SK-N-SH (cell line): ENCODE data around the gene WASL. TPM values are rescaled to one million over a fixed set of nuclear protein-coding genes. Genes with fewer than 3 reads are reported as not detected.

Source experiments
- CTCF ChIA-PET: fragments of 300-600, 350-600 bp; formaldehyde crosslinking; extraction: SDS; loops from one replicate; lab custom pipeline; 2021; lab: Yijun Ruan, JAX
- POLR2A ChIA-PET: fragments of 350-600 bp; sonication (Branson Sonifier 250); formaldehyde crosslinking; extraction: SDS; loops from one replicate; lab custom pipeline; 2020; ENCODE audit warnings: antibody characterized with exemption, inconsistent platforms; lab: Yijun Ruan, JAX
- DNase-seq: peaks from one replicate; pipeline ENCODE4 v3.0.0; 2012
- H2AFZ ChIP-seq: fragments of 200-600 bp; sonication (generic); 2 replicates; pipeline ENCODE4 v1.8.1; 2016; ENCODE audit warnings: antibody characterized with exemption, mild to moderate bottlenecking, low read depth
- H3F3A ChIP-seq: fragments of 200-600 bp; sonication (generic); replicated peaks from 2 replicates; pipeline ENCODE3; 2016; ENCODE audit warnings: antibody characterized with exemption, mild to moderate bottlenecking; ENCODE audit not compliant: insufficient read depth
- H3K27ac ChIP-seq, 2 experiments: fragments of 200-500 bp in 1 of 2; fragments of 200-600 bp in 1 of 2; sonication (Bioruptor generic) in 1 of 2; sonication (generic), shearing (Covaris generic) in 1 of 2; 2 replicates each; pipeline versions ENCODE4 v1.5.1 to v1.6.1; 2014 to 2016; ENCODE audit warnings: low read depth in 2 of 2, inconsistent platforms in 1 of 2, low read length in 1 of 2, mild to moderate bottlenecking in 1 of 2, mixed read lengths in 1 of 2
- H3K27me3 ChIP-seq: fragments of 200-600 bp; sonication (generic), shearing (Covaris generic); 2 replicates; pipeline ENCODE4 v1.6.1; 2016; ENCODE audit warnings: mixed run types; ENCODE audit not compliant: insufficient read depth
- H3K36me3 ChIP-seq, 2 experiments: fragments of 200-500 bp in 1 of 2; fragments of 200-600 bp in 1 of 2; sonication (Bioruptor generic) in 1 of 2; sonication (generic) in 1 of 2; replicated peaks in 1 of 2; 2 replicates each; pipeline versions ENCODE3 to v1.5.1; 2014 to 2016; ENCODE audit warnings: low read length in 1 of 2, mild to moderate bottlenecking in 1 of 2; ENCODE audit not compliant: insufficient read depth in 2 of 2, control insufficient read depth in 1 of 2
- H3K4me1 ChIP-seq, 2 experiments: fragments of 200-500 bp in 1 of 2; fragments of 200-600 bp in 1 of 2; sonication (Bioruptor generic) in 1 of 2; sonication (generic), shearing (Covaris generic) in 1 of 2; 2 replicates each; pipeline versions ENCODE4 v1.5.1 to v1.6.1; 2014 to 2016; ENCODE audit warnings: low read depth in 1 of 2, low read length in 1 of 2, mixed run types in 1 of 2; ENCODE audit not compliant: insufficient read depth in 2 of 2, control insufficient read depth in 1 of 2
- H3K4me2 ChIP-seq: fragments of 200-600 bp; sonication (generic), shearing (Covaris generic); 2 replicates; pipeline ENCODE4 v1.6.1; 2017; ENCODE audit warnings: mixed run types
- H3K4me3 ChIP-seq, 2 experiments: fragments of 200-500 bp in 1 of 2; fragments of 200-600 bp in 1 of 2; sonication (Bioruptor generic) in 1 of 2; sonication (generic), shearing (Covaris generic) in 1 of 2; 2 replicates each; pipeline versions ENCODE4 v1.5.1 to v1.8.1; 2014 to 2016; ENCODE audit warnings: low read depth in 2 of 2, inconsistent platforms in 1 of 2, low read length in 1 of 2, mild to moderate bottlenecking in 1 of 2, mixed read lengths in 1 of 2, moderate library complexity in 1 of 2
- H3K79me2 ChIP-seq: fragments of 200-600 bp; sonication (generic); 2 replicates; pipeline ENCODE4 v1.8.1; 2017; ENCODE audit warnings: mild to moderate bottlenecking; ENCODE audit not compliant: insufficient read depth
- H3K9ac ChIP-seq: fragments of 200-600 bp; sonication (generic); 2 replicates; pipeline ENCODE4 v1.6.1; 2017; ENCODE audit warnings: mixed run types
- H3K9me2 ChIP-seq: fragments of 200-600 bp; sonication (generic); 2 replicates; pipeline ENCODE4 v1.6.1; 2017; ENCODE audit warnings: mixed run types
- H3K9me3 ChIP-seq: fragments of 200-600 bp; sonication (generic); 2 replicates; pipeline ENCODE4 v1.6.1; 2017; ENCODE audit warnings: mixed run types, mild to moderate bottlenecking, moderate library complexity
- H4K20me1 ChIP-seq: fragments of 200-600 bp; sonication (generic); 2 replicates; pipeline ENCODE4 v1.6.1; 2017; ENCODE audit warnings: mild to moderate bottlenecking, mixed run types; ENCODE audit not compliant: insufficient read depth
- CHD2 ChIP-seq: fragments of 150-350 bp; IDR thresholded peaks from 2 replicates; pipeline ENCODE4 v1.6.1; 2018; ENCODE audit warnings: low read length; ENCODE audit not compliant: partially characterized antibody
- GABPA ChIP-seq: IDR thresholded peaks from 2 replicates; pipeline ENCODE4 v1.4.0; 2012; ENCODE audit warnings: low read depth, mild to moderate bottlenecking
- JUND ChIP-seq: IDR thresholded peaks from 2 replicates; pipeline ENCODE4 v1.4.0; 2012
- MAX ChIP-seq: IDR thresholded peaks from 2 replicates; pipeline ENCODE4 v1.4.0; 2012; ENCODE audit warnings: low read depth
- MEF2A ChIP-seq: IDR thresholded peaks from 2 replicates; pipeline ENCODE4 v1.4.0; 2012; ENCODE audit warnings: low read depth, borderline replicate concordance
- NFIC ChIP-seq: IDR thresholded peaks from 2 replicates; pipeline ENCODE4 v1.4.0; 2012; ENCODE audit warnings: borderline replicate concordance
- NRF1 ChIP-seq: IDR thresholded peaks from 2 replicates; pipeline ENCODE4 v1.6.1; 2012; ENCODE audit warnings: low read depth, mild to moderate bottlenecking, low read length
- PBX3 ChIP-seq: IDR thresholded peaks from 2 replicates; pipeline ENCODE4; 2012
- RAD21 ChIP-seq: IDR thresholded peaks from 2 replicates; pipeline ENCODE4 v1.6.1; 2012; ENCODE audit warnings: mild to moderate bottlenecking, low read length
- RFX5 ChIP-seq: IDR thresholded peaks from 2 replicates; pipeline ENCODE4 v1.6.1; 2012; ENCODE audit warnings: mild to moderate bottlenecking, improper control_type of control experiment, low read length
- SIN3A ChIP-seq: IDR thresholded peaks from 2 replicates; pipeline ENCODE4 v1.6.1; 2012; ENCODE audit warnings: low read depth, mild to moderate bottlenecking, low read length, moderate library complexity, borderline replicate concordance
- TCF12 ChIP-seq: IDR thresholded peaks from 2 replicates; pipeline ENCODE4 v1.4.0; 2012
- YY1 ChIP-seq: IDR thresholded peaks from 2 replicates; pipeline ENCODE4 v1.4.0; 2012; ENCODE audit warnings: low read depth, mild to moderate bottlenecking
- WGBS: methylation state at CpG from one replicate; pipeline ENCODE4 v1.1.6; 2017; ENCODE audit warnings: low lambda C conversion rate; 5-methylcytosine and 5-hydroxymethylcytosine counted together
- polyA plus RNA-seq, 3 experiments: library from polyadenylated mRNA; depleted of rRNA; stranded (reverse); fragments of >200 nt; gene quantifications; 2 replicates each; pipeline ENCODE4 v1.2.3, GENCODE V29; 2012
- TF ChIP-seq, protein P1 (sequence below): fragments of 200-600 bp; sonication (generic); IDR thresholded peaks from 2 replicates; pipeline ENCODE4 v1.6.1; 2017; ENCODE audit warnings: antibody characterized with exemption, mild to moderate bottlenecking, moderate library complexity
- TF ChIP-seq, protein P2 (sequence below): IDR thresholded peaks from 2 replicates; pipeline ENCODE4 v1.4.0; 2012; ENCODE audit warnings: low read depth, borderline replicate concordance

WASL gene
- polyA plus RNA-seq, 1 of the 3 experiments (the other 2 are of a cell fraction), result 9.9 TPM

GRCh38 chr7:123763191-123763661 lies 14.4 kb upstream of the WASL start:
- Histone ChIP-seq H3K4me3 (no peak overlapping the region), H3K27me3 (no peaks in the 10 kb centered on the region), H3K27ac (no peak overlapping the region), H3K9me2 (no peaks in the 10 kb centered on the region), H3K9ac (no peak overlapping the region), H3K4me1 (no peaks in the 10 kb centered on the region), H3K79me2 (no peaks in the 10 kb centered on the region), H2AFZ (no peak overlapping the region), H3F3A (no peaks in the 10 kb centered on the region), H3K9me3 (no peaks in the 10 kb centered on the region), H4K20me1 (no peaks in the 10 kb centered on the region), H3K36me3 (no peaks in the 10 kb centered on the region)
- 93% methylated on average over 43 of the region's 43 CpGs for WGBS
- CTCF ChIA-PET, result interaction anchor here (0.6 to 0.7 kb wide), 2 partner anchors 974 to 1918 kb away, joined by 3 to 4 read pairs; no protein-coding TSS in a partner anchor
- POLR2A ChIA-PET, result no interaction called here
- TF ChIP-seq NRF1 (no peak), RAD21 (no peak), MEF2A (no peak), GABPA (no peak), SIN3A (no peak), PBX3 (no peak), TCF12 (no peak), JUND (no peak), MAX (no peak), YY1 (no peak), CHD2 (no peak), RFX5 (no peak)
- TF ChIP-seq, protein P1, sequence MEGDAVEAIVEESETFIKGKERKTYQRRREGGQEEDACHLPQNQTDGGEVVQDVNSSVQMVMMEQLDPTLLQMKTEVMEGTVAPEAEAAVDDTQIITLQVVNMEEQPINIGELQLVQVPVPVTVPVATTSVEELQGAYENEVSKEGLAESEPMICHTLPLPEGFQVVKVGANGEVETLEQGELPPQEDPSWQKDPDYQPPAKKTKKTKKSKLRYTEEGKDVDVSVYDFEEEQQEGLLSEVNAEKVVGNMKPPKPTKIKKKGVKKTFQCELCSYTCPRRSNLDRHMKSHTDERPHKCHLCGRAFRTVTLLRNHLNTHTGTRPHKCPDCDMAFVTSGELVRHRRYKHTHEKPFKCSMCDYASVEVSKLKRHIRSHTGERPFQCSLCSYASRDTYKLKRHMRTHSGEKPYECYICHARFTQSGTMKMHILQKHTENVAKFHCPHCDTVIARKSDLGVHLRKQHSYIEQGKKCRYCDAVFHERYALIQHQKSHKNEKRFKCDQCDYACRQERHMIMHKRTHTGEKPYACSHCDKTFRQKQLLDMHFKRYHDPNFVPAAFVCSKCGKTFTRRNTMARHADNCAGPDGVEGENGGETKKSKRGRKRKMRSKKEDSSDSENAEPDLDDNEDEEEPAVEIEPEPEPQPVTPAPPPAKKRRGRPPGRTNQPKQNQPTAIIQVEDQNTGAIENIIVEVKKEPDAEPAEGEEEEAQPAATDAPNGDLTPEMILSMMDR, result no peak
- TF ChIP-seq, protein P2, sequence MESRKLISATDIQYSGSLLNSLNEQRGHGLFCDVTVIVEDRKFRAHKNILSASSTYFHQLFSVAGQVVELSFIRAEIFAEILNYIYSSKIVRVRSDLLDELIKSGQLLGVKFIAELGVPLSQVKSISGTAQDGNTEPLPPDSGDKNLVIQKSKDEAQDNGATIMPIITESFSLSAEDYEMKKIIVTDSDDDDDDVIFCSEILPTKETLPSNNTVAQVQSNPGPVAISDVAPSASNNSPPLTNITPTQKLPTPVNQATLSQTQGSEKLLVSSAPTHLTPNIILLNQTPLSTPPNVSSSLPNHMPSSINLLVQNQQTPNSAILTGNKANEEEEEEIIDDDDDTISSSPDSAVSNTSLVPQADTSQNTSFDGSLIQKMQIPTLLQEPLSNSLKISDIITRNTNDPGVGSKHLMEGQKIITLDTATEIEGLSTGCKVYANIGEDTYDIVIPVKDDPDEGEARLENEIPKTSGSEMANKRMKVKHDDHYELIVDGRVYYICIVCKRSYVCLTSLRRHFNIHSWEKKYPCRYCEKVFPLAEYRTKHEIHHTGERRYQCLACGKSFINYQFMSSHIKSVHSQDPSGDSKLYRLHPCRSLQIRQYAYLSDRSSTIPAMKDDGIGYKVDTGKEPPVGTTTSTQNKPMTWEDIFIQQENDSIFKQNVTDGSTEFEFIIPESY, result no peak
- TF ChIP-seq, all 33 proteins: peak for 0
- no peak for DNase-seq
- H3K4me2 ChIP-seq, result no peak overlapping the region

GRCh38 chr7:123761729-123762128 lies 12.9 kb upstream of the WASL start:
- H4K20me1 ChIP-seq, result no peaks in the 10 kb centered on the region
- H3K4me1 ChIP-seq, result no peaks in the 10 kb centered on the region
- no peaks in the 10 kb centered on the region for H3K79me2 ChIP-seq
- no peak for DNase-seq
- no peak overlapping the region for H3K4me3 ChIP-seq
- H3K4me2 ChIP-seq, result no peak overlapping the region
- no peaks in the 10 kb centered on the region for H3K9me2 ChIP-seq
- POLR2A ChIA-PET, result no interaction called here
- no peaks in the 10 kb centered on the region for H3K9me3 ChIP-seq
- TF ChIP-seq PBX3, result no peak
- no peak for TF ChIP-seq NFIC
- no peak for TF ChIP-seq MEF2A
- no peak for TF ChIP-seq NRF1
- TF ChIP-seq, all 33 proteins: peak for 0
- 74% methylated on average over 3 of the region's 3 CpGs for WGBS
- Histone ChIP-seq H3K27me3 (no peaks in the 10 kb centered on the region), H2AFZ (no peak overlapping the region), H3K36me3 (no peaks in the 10 kb centered on the region), H3K27ac (no peak overlapping the region), H3K9ac (no peak overlapping the region), H3F3A (no peaks in the 10 kb centered on the region)
- CTCF ChIA-PET, result no interaction called here
